Stimulated activated CD4-positive, alpha-beta T cell treated with anti-CD3 and anti-CD28 coated beads, Interleukin-4, amount 100 ng/mL, for 24 hours (primary cell): Measurements from ENCODE around the gene CCDC40.
"Not testable (repeated sequence)": the region's sequence is repeated elsewhere in the genome, so short reads cannot be mapped to it uniquely, and the experiment has no call there.

Experiments
- DNase-seq: peaks from one replicate; pipeline ENCODE4 v3.0.0-alpha.2; 2020

Gene CCDC40

GRCh38 chr17:80086616-80087015 lies 50.2 kb downstream of the CCDC40 start:
- DNase-seq: no peak

- no peak for DNase-seq
These were observed 51.2 kb downstream of the CCDC40 start for GRCh38 chr17:80087346-80088265.

- DNase-seq: no peak
These were observed 53.3 kb downstream of the CCDC40 start for GRCh38 chr17:80089762-80090161.

- DNase-seq: not testable (repeated sequence)
These were observed 53.7 kb downstream of the CCDC40 start for GRCh38 chr17:80090164-80090563.

- DNase-seq: no peak
These were observed 54.9 kb downstream of the CCDC40 start for GRCh38 chr17:80091376-80091775.

- DNase-seq: no peak
These were observed 56.5 kb downstream of the CCDC40 start for GRCh38 chr17:80092959-80093358.

- no peak for DNase-seq
These were observed 58.8 kb downstream of the CCDC40 start for GRCh38 chr17:80095038-80095843.

GRCh38 chr17:80095844-80096475 lies 59.5 kb downstream of the CCDC40 start:
- DNase-seq: no peak

- DNase-seq: no peak
These were observed 60.1 kb downstream of the CCDC40 start for GRCh38 chr17:80096561-80097021.

GRCh38 chr17:80097127-80097621 lies 60.7 kb downstream of the CCDC40 start:
- DNase-seq: no peak

- no peak for DNase-seq
These were observed 61.6 kb downstream of the CCDC40 start for GRCh38 chr17:80097844-80098691.

- DNase-seq: no peak
These were observed 63.0 kb downstream of the CCDC40 start for GRCh38 chr17:80099291-80100034.

GRCh38 chr17:80100035-80100323 lies 63.5 kb downstream of the CCDC40 start:
- DNase-seq: no peak

GRCh38 chr17:80101011-80101945 lies 64.8 kb downstream of the CCDC40 start, which contains the start of gene GAA:
Gene GAA (plus strand): TSS chr17:80101581. CDS start chr17:80104587, 3,006 bp downstream.
- DNase-seq: peak; percentile 85

GRCh38 chr17:80101946-80102663 lies 65.7 kb downstream of the CCDC40 start:
- DNase-seq: peak; percentile 16

GRCh38 chr17:80102664-80103448 lies 66.4 kb downstream of the CCDC40 start:
- DNase-seq: no peak

GRCh38 chr17:80103449-80104085 lies 67.1 kb downstream of the CCDC40 start:
- no peak for DNase-seq

GRCh38 chr17:80104321-80104955 lies 68.0 kb downstream of the CCDC40 start:
- DNase-seq: no peak
